Stomach (tissue), 9 donors: Measurements from ENCODE around the gene RAI14. TPM values are rescaled to one million over a fixed set of nuclear protein-coding genes. Genes with fewer than 3 reads are reported as not detected.

ENCODE experiments used
- DNase-seq, 2 donors: peaks; one replicate each; pipeline versions ENCODE4 v3.0.0 to v3.0.0-alpha.2; 2013 to 2019
- H3K27ac ChIP-seq, 5 donors: fragments of 200-600 bp in 4 of 5; sonication (generic) in 4 of 5; one replicate each; pipeline ENCODE4 v1.5.1; 2013 to 2019; ENCODE audit warnings: mild to moderate bottlenecking in 1 of 5, moderate library complexity in 1 of 5
- H3K27me3 ChIP-seq, 3 donors: fragments of 200-600 bp; sonication (generic); one replicate each; pipeline ENCODE4 v1.5.1; 2017 to 2019; ENCODE audit warnings: mixed run types in 1 of 3
- H3K36me3 ChIP-seq, 4 donors: fragments of 200-600 bp; sonication (generic); 1 replicate in 3 of 4; 2 replicates in 1 of 4; pipeline ENCODE4 v1.5.1; 2016 to 2019
- H3K4me1 ChIP-seq, 4 donors: fragments of 200-600 bp; sonication (generic); one replicate each; pipeline ENCODE4 v1.5.1; 2016 to 2019
- H3K4me3 ChIP-seq, 4 donors: fragments of 200-600 bp; sonication (generic) in 3 of 4; one replicate each; pipeline ENCODE4 v1.5.1; 2016 to 2019; ENCODE audit warnings: mild to moderate bottlenecking in 1 of 4
- H3K9me3 ChIP-seq, 4 donors: fragments of 200-600 bp; sonication (generic); one replicate each; pipeline ENCODE4 v1.5.1; 2016 to 2019
- EP300 ChIP-seq: sonication (generic); formaldehyde crosslinking; IDR thresholded peaks from one replicate; pipeline ENCODE4 v1.6.1; 2017; ENCODE audit warnings: antibody characterized with exemption
- POLR2A ChIP-seq, 4 donors: fragments of 450-650 bp; IDR thresholded peaks; one replicate each; pipeline ENCODE4 v1.6.1; 2016; ENCODE audit warnings: antibody characterized with exemption in 4 of 4, control low read depth in 2 of 4, mild to moderate bottlenecking in 1 of 4, moderate library complexity in 1 of 4
- POLR2AphosphoS5 ChIP-seq, 3 donors: sonication (generic); formaldehyde crosslinking; IDR thresholded peaks; one replicate each; pipeline ENCODE4 v1.6.1; 2016; ENCODE audit warnings: antibody characterized with exemption in 3 of 3
- WGBS, 5 donors: extraction: QIAGEN DNeasy Blood & Tissue Kit in 3 of 5; methylation state at CpG; one replicate each; pipeline versions ENCODE4 v1.1.5 to v1.1.7; 2013 to 2018; 5-methylcytosine and 5-hydroxymethylcytosine counted together
- intact Hi-C: fragments of 100-400 bp; cut with DNase I; formaldehyde crosslinking; loops from one replicate; pipeline ENCODE4 v1.15.1; 2023; ENCODE audit warnings: low total_unique reads
- polyA plus RNA-seq, 3 donors: library from polyadenylated mRNA; stranded (reverse); fragments of 200-250 nt; gene quantifications; one replicate each; pipeline ENCODE4 v1.2.3, GENCODE V29; 2013
- total RNA-seq, 5 donors: library from RNA; depleted of rRNA; stranded (reverse); fragments of >200 nt; gene quantifications; one replicate each; pipeline versions ENCODE4 v1.1.0 to v1.2.3, GENCODE V29; 2014 to 2016
- TF ChIP-seq, protein P1 (sequence below), 7 experiments: fragments of 450-650 bp in 4 of 7; fragments of 200-600 bp in 3 of 7; sonication (generic) in 3 of 7; IDR thresholded peaks; one replicate each; pipeline ENCODE4 v1.5.1; 2016 to 2019; ENCODE audit warnings: antibody characterized with exemption in 7 of 7, control low read depth in 2 of 7, mild to moderate bottlenecking in 1 of 7
- donor health status: healthy with polysubstance abuse.
- donor health status: Bipolar disorder and iron deficiency.
- donor health status: healthy.

Gene RAI14
- total and polyA plus RNA-seq, 8 donors: 5.1 to 62.4 (median 24.1) TPM

DNA sequence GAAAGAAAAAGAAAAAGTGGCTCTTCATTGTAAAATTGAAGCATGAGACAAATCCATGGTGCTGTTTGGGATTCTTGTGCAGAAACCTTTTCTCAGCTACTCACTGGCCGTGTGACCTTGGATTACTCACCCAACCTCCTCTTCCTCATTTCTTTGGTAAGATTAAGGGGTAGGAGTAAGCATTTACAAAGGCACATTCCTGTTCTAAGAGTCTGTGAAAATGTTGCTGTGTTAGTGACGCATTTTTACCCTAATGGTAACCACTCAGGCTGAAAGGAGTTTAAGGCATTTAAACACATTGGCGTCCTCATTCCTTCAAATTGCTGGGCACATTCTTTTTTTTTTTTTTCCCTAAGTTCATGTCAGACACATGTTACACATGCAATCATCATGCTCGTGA is 4.3 kb downstream of the RAI14 start:
- peak overlapping the region in 1 of 5 donors; percentile 42 for H3K27ac ChIP-seq
- WGBS, 5 donors: 85 to 93% (median 89%) methylated on average over 4 of the region's 4 CpGs
- peaks cover 0 to 3% (median 0%) of the 10 kb centered on the region in 4 donors for H3K36me3 ChIP-seq
- peaks cover 0 to 13% (median 0%) of the 10 kb centered on the region in 3 donors for H3K27me3 ChIP-seq
- no peaks in the 10 kb centered on the region for H3K9me3 ChIP-seq
- peak in 1 of 3 donors; percentile 5 for TF ChIP-seq POLR2AphosphoS5 (IDR thresholded peaks at IDR 0.05)
- TF ChIP-seq, protein P1, sequence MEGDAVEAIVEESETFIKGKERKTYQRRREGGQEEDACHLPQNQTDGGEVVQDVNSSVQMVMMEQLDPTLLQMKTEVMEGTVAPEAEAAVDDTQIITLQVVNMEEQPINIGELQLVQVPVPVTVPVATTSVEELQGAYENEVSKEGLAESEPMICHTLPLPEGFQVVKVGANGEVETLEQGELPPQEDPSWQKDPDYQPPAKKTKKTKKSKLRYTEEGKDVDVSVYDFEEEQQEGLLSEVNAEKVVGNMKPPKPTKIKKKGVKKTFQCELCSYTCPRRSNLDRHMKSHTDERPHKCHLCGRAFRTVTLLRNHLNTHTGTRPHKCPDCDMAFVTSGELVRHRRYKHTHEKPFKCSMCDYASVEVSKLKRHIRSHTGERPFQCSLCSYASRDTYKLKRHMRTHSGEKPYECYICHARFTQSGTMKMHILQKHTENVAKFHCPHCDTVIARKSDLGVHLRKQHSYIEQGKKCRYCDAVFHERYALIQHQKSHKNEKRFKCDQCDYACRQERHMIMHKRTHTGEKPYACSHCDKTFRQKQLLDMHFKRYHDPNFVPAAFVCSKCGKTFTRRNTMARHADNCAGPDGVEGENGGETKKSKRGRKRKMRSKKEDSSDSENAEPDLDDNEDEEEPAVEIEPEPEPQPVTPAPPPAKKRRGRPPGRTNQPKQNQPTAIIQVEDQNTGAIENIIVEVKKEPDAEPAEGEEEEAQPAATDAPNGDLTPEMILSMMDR (IDR thresholded peaks at IDR 0.05): no peak
- no peak for DNase-seq
- intact Hi-C loops: no loop called here
- H3K4me1 ChIP-seq: peaks cover 6 to 30% (median 22%) of the 10 kb centered on the region in 4 donors
- no peak overlapping the region for H3K4me3 ChIP-seq

DNA sequence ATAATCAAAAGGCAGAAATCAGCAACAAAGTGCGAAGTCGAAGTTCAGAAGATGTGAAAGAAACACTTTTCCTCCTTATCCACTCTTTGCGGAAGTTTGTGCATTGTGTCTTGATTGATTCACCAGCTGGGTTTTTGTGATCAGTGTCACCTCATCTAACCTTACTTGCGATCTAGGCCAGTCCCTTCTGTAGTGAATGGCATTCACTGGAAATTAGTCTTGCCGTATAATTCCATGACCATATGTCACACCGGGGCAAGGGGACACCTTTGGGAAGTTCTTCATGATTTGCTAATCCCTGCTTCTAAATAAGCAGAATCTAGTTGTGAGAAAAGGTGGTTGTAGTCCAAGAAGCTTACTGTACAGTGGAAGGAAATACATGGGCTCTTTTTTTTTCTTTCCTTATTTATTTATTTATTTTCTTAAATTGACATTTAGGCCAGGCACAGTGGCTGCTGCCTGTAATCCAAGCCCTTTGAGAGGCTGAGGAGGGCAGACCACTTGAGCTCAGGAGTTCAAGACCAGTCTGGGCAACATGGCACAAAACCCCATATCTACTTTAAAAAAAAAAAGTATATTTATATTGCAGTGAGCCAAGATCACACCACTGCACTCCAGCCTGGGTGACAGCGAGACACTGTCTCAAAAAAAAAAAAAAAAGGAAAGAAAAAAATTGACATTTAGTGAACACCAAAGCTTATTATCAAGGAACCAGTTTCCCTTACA is 7.8 kb downstream of the RAI14 start:
- Histone ChIP-seq H3K36me3 (peaks cover 0 to 8% (median 1%) of the 10 kb centered on the region in 4 donors), H3K9me3 (no peaks in the 10 kb centered on the region), H3K27ac (no peak overlapping the region), H3K4me3 (no peak overlapping the region), H3K27me3 (no peaks in the 10 kb centered on the region), H3K4me1 (peaks cover 0 to 6% (median under 1%) of the 10 kb centered on the region in 4 donors)
- no peak for DNase-seq
- 83 to 98% (median 94%) methylated on average over 7 of the region's 7 CpGs for WGBS, 5 donors
- intact Hi-C loops: no loop called here
- TF ChIP-seq, protein P1 (IDR thresholded peaks at IDR 0.05): no peak
- no peak for TF ChIP-seq POLR2A (IDR thresholded peaks at IDR 0.05)

DNA sequence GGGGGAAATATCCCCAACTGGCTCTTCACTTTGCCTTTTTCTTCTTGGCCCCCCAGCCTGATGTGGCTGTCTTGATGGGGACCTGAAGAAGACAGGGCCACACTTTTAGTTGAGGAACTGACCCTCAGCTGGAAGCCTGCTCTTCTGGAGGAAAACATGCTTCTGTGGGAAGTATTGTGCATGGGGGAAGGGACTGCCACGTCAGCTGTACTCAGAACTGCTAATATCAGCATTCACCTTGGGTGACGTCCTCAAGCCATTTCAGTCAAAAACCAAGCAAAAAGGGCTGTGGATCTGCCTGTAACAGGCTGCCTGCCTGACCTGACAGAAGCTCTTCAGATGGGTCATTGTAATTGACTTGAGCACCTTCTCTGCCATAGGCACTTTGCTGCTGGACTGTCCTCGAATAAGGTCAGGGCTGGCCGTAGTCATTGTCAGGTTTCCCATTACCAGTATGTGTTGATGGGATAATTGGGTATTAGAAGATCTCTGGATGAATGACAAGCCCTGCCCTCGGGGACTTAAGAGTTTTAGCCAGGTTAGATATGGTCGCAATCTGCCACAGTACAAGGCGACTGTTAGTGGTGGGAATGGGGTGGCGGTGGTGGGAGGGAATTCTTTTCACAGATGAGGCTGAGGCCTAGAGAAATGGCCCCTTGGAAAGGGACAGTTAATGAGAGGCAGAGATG is 10.4 kb downstream of the RAI14 start:
- Histone ChIP-seq H3K9me3 (no peaks in the 10 kb centered on the region), H3K27me3 (no peaks in the 10 kb centered on the region), H3K4me3 (no peak overlapping the region), H3K4me1 (peaks cover 0 to 27% (median 9%) of the 10 kb centered on the region in 4 donors), H3K27ac (no peak overlapping the region), H3K36me3 (peaks cover 0 to 8% (median 0%) of the 10 kb centered on the region in 4 donors)
- DNase-seq: no peak
- 85 to 94% (median 92%) methylated on average over 8 of the region's 8 CpGs for WGBS, 5 donors
- intact Hi-C loops: no loop called here
- TF ChIP-seq POLR2A (IDR thresholded peaks at IDR 0.05): no peak
- TF ChIP-seq POLR2AphosphoS5 (IDR thresholded peaks at IDR 0.05): no peak
- TF ChIP-seq, protein P1 (IDR thresholded peaks at IDR 0.05): no peak
- no peak for TF ChIP-seq EP300

DNA sequence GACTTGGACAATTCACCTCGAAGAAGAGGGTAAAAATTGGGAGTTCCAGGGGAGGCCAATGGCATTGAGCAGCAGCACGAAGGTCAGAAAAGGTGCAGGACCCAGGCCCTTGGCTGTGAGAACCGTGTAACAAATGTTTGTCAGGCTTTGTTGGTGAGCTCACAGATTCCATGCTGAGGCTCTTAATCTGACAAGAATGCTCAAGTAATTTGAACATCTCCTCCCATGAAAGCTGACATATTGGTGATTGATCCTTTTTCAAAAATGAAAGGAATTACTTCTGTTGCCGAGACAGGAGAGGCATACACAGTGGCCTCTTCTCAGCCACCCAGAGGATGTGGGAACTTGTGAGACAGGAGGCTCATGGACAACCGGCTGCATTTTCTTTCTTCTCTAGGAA is 11.6 kb downstream of the RAI14 start:
- no peak overlapping the region for H3K27ac ChIP-seq
- no peak for DNase-seq
- no peaks in the 10 kb centered on the region for H3K9me3 ChIP-seq
- peaks cover 0 to 30% (median 12%) of the 10 kb centered on the region in 4 donors for H3K4me1 ChIP-seq
- intact Hi-C loops: no loop called here
- TF ChIP-seq POLR2AphosphoS5 (IDR thresholded peaks at IDR 0.05) (no peak), EP300 (no peak), POLR2A (IDR thresholded peaks at IDR 0.05) (no peak)
- TF ChIP-seq, protein P1 (IDR thresholded peaks at IDR 0.05): no peak
- 81 to 90% (median 84%) methylated on average over 5 of the region's 5 CpGs for WGBS, 5 donors
- H3K4me3 ChIP-seq: no peak overlapping the region
- H3K27me3 ChIP-seq: no peaks in the 10 kb centered on the region
- H3K36me3 ChIP-seq: peaks cover 0 to 8% (median 0%) of the 10 kb centered on the region in 4 donors
